Ecto neural progenitor cell (in vitro differentiated cells): ENCODE measurements around the gene FGFR2.
"Not testable (repeated sequence)": the region's sequence is repeated elsewhere in the genome, so short reads cannot be mapped to it uniquely, and the experiment has no call there.

Experiments used
- DNase-seq: peaks from one replicate; pipeline ENCODE4 v3.0.0-alpha.2; 2018; ENCODE audit warnings: low spot score

The FGFR2 gene

DNA sequence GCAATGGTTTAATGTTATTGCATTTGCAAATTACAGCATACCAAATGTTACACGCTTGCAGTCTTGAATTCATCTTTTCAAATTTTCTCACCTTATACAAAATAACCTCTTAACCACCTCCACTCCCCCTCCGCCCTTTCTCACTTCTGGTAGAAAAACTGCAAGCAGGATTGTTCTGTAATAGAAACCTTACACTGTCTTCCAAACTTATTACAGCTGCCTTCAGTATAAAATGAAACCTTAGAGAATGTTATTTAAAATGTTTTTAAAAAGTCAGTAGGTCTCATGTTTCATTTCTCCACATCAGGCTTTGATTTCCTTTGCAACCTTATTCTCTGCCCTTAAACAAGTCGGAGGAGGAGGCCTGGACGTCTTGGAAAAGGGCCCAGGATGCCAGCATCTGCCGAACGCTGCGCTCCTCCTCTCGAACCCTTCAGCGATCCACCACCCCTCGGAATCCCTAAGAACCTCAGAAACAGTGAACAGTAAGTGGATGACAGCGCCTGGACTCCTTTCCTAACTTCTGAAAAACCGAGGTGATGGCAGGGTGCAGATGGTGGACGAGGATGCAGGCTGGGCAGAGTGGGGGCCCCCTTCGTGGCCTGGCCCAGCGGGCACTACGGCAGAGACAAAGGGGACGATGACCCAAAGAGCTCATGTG is 74.0 kb downstream of the FGFR2 start:
- DNase-seq = no peak

GRCh38 chr10:121522831-121523230 is 75.4 kb downstream of the FGFR2 start:
- no peak for DNase-seq

- DNase-seq = no peak
Observed at GRCh38 chr10:121521794-121522556, 76.3 kb downstream of the FGFR2 start.

GRCh38 chr10:121520526-121520925 is 77.7 kb downstream of the FGFR2 start:
- DNase-seq = not testable (repeated sequence)

GRCh38 chr10:121519901-121520493 is 78.2 kb downstream of the FGFR2 start:
- no peak for DNase-seq

DNA sequence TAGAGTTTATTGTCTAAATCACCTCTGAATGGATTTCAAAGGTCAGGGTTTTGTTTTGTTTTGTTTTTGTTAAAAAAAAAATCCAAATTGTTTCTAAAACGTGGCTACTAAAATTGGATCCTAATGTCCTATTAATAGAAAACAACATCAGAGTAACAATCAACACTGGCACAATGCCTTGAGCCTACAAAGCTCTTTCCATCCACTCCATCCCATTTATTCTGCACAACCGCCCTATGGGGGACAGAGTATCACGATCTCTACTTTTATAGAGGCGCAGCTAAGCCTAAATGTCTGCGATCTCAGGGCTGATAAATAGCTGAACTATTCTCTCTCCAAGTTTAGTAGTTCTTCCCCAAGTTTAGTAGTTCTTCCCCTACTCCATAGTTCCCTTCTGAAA is 78.8 kb downstream of the FGFR2 start:
- no peak for DNase-seq

DNA sequence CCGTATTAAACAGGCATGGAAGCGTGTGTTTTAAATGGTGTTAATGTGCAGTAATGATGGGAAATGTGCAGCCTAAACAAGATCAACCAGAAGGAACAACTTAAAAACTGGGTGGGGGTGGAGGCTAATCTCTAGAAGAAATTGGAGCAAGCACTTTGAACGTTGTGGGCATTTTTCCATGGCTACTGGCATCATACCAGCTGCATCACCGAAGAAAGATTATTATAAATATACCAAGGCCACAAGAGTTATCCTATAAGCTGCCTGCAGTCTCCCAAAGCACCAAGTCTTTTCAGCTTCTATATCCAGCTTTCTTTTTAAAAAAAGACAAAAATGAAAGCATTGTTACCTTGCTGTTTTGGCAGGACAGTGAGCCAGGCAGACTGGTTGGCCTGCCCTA is 79.9 kb downstream of the FGFR2 start:
- no peak for DNase-seq

GRCh38 chr10:121516093-121516865 is 82.0 kb downstream of the FGFR2 start:
- DNase-seq = no peak

- no peak for DNase-seq
Observed at GRCh38 chr10:121514141-121514865, 83.9 kb downstream of the FGFR2 start.

DNA sequence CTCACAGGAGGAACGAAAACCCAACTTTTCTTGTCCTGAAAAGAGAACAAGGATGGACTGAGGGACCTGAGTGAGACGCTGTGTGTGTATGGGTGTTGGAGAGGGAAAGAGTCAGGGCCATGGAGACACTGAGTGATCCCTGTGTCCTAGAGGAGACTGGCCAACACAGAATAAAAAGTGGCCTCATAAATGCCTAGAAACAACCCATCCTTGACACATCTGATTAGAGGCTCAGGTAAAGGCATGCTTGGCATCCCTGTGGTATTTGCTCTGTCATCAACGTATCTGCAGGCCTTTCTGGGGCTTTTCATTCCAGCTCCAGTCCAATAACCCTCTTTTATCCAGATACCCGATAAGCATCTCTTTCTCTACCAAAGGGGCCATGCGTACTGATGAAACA is 86.3 kb downstream of the FGFR2 start:
- DNase-seq = no peak

DNA sequence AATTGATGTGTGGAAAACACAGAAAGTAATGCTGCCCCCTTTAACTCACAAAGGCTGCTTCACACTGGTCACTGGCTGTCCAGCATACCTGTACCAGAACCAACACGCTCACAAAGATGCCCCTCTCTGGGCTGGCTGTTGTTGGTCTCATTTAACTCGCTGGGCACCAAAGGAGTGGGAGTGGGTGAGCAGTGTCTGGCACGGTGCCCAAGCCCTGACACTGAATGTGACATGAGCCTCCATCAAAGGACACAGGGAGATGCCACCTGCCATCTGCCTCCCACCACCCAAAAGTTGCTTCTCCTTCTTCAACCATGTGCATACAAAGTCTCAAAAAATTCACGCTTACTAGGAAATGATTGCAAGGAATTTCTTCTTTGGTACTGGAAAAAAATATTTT is 86.8 kb downstream of the FGFR2 start:
- no peak for DNase-seq

GRCh38 chr10:121510201-121510771 is 88.0 kb downstream of the FGFR2 start:
- no peak for DNase-seq

- no peak for DNase-seq
Observed at GRCh38 chr10:121509796-121510195, 88.4 kb downstream of the FGFR2 start.

- no peak for DNase-seq
Observed at GRCh38 chr10:121509112-121509511, 89.1 kb downstream of the FGFR2 start.

GRCh38 chr10:121503587-121504051 is 94.6 kb downstream of the FGFR2 start:
- DNase-seq = no peak

DNA sequence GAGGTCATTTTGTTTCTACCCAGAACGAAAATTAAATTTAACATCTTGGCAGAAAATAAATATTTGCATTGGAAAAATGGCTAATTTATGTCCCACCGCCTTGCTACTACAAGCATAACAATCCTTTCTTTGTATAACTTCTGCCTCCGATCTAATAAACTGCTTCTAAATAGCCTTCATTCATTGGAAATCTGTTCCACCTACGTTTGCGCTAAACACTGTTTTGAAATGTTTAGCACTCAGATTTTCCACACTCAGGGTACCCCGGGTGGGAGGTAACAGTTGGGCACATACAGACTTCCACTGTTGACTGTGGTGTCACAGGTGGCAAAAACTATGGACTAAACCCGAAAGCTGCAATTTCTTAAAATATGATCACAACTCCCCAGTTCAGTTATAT is 96.4 kb downstream of the FGFR2 start:
- DNase-seq = no peak

- DNase-seq = no peak
Observed at GRCh38 chr10:121500701-121501332, 97.4 kb downstream of the FGFR2 start.

- no peak for DNase-seq
Observed at GRCh38 chr10:121497513-121498470, 100.5 kb downstream of the FGFR2 start.

DNA sequence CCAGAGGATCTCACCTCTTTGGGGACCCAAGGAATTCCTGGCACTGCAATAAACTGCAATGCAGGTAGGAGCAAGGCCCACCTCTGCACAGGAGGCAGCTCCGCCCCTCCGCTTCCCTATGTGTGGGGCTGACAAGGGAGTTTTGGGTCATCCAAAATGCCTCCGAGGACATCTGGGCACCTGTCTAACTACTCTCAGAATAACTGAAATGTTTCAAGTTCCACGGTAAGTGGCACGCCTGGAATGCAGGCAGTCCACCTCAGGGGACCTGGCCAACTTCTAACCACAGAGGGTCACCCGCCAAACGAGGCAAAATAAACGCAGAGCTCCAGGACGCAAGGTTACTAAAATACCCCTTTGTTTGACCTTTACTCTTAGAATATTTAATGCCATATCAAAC is 102.5 kb downstream of the FGFR2 start:
- no peak for DNase-seq

DNA sequence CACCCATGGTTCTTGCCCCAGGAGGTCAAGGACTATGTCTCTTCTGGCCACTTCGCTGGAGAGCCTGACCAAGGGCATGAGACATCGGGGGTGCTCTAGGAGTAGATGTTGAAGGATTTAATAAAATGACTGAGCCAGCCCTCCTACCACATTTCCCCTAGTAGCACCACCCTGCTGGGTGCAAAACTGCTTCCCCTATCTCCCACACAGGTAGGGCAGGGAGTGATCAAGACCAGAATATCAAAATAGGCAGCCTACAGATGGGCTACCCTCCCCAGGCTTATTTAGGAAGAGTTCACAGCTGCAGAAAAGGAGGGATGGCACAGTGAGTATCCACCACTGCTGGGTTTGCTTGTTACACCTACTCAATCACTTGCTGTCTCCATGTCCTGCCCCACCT is 103.9 kb downstream of the FGFR2 start:
- DNase-seq = no peak
